CD4-positive, alpha-beta T cell treated with Interleukin-15 for 4 hours (primary cell): ENCODE results near the gene CPXM1.
"Not testable (repeated sequence)": the region's sequence is repeated elsewhere in the genome, so short reads cannot be mapped to it uniquely, and the experiment has no call there.

Experiments used
- DNase-seq: peaks from one replicate; pipeline ENCODE4 v3.0.0-alpha.2; 2020; ENCODE audit warnings: low spot score

CPXM1 gene

GRCh38 chr20:2820896-2821869, 20.8 kb upstream of the CPXM1 start:
- no peak for DNase-seq

GRCh38 chr20:2820084-2820895, 19.9 kb upstream of the CPXM1 start:
- no peak for DNase-seq

- no peak for DNase-seq
Observed at GRCh38 chr20:2817891-2818595, 17.6 kb upstream of the CPXM1 start.

GRCh38 chr20:2817341-2817726, 16.9 kb upstream of the CPXM1 start:
- DNase-seq: no peak

GRCh38 chr20:2816583-2817340, 16.3 kb upstream of the CPXM1 start:
- DNase-seq: no peak

GRCh38 chr20:2816030-2816582, 15.7 kb upstream of the CPXM1 start, which contains the start of gene TMEM239:
TSS of gene TMEM239 (plus strand) at chr20:2816364. CDS start at chr20:2816555, 191 bp downstream.
- no peak for DNase-seq

GRCh38 chr20:2815242-2815900, 14.9 kb upstream of the CPXM1 start:
- no peak for DNase-seq

GRCh38 chr20:2814587-2815051, 14.2 kb upstream of the CPXM1 start, which contains the start of gene C20orf141:
TSS of gene C20orf141 (plus strand) at chr20:2814987. CDS start at chr20:2815185, 198 bp downstream.
- DNase-seq: no peak

GRCh38 chr20:2814076-2814475, 13.6 kb upstream of the CPXM1 start:
- no peak for DNase-seq

- no peak for DNase-seq
Observed at GRCh38 chr20:2812189-2812588, 11.8 kb upstream of the CPXM1 start.

- no peak for DNase-seq
Observed at GRCh38 chr20:2809690-2810089, 9.3 kb upstream of the CPXM1 start.

GRCh38 chr20:2807929-2808328, 7.5 kb upstream of the CPXM1 start:
- not testable (repeated sequence) for DNase-seq

GRCh38 chr20:2807019-2807418, 6.6 kb upstream of the CPXM1 start:
- no peak for DNase-seq

GRCh38 chr20:2806351-2806701, 5.9 kb upstream of the CPXM1 start:
- no peak for DNase-seq

- DNase-seq: no peak
Observed at GRCh38 chr20:2805689-2806350, 5.4 kb upstream of the CPXM1 start.

GRCh38 chr20:2804852-2805688, 4.6 kb upstream of the CPXM1 start:
- no peak for DNase-seq

- no peak for DNase-seq
Observed at GRCh38 chr20:2804041-2804828, 3.8 kb upstream of the CPXM1 start.

GRCh38 chr20:2801286-2801728, 880 bp upstream of the CPXM1 start:
- no peak for DNase-seq
